Lung (tissue), 12 donors: ENCODE results near the gene OR9A4. TPM values are rescaled to one million over a fixed set of nuclear protein-coding genes. Genes with fewer than 3 reads are reported as not detected.
"Not testable (repeated sequence)": the region's sequence is repeated elsewhere in the genome, so short reads cannot be mapped to it uniquely, and the experiment has no call there.

Experiments
- ATAC-seq: fragments of 200-7000 bp; cut with Tn5 transposase; one replicate; pipeline ENCODE4 v1.9.1; 2020; ENCODE audit warnings: moderate number of reproducible peaks; ENCODE audit not compliant: insufficient read depth, low FRiP score
- DNase-seq, 3 donors: peaks; one replicate each; pipeline ENCODE4 v3.0.0-alpha.2; 2013 to 2017
- H3K27ac ChIP-seq, 2 donors: one replicate each; pipeline ENCODE4 v1.5.1; 2013; ENCODE audit warnings: mild to moderate bottlenecking in 2 of 2, moderate library complexity in 2 of 2, control low read depth in 1 of 2, inconsistent platforms in 1 of 2, low read depth in 1 of 2, low read length in 1 of 2
- H3K27me3 ChIP-seq, 3 donors: one replicate each; pipeline ENCODE4 v1.5.1; 2013; ENCODE audit warnings: low read length in 2 of 3; ENCODE audit not compliant: control insufficient read depth in 3 of 3, insufficient read depth in 3 of 3
- H3K36me3 ChIP-seq, 4 donors: one replicate each; pipeline ENCODE4 v1.5.1; 2013; ENCODE audit warnings: low read length in 4 of 4, mild to moderate bottlenecking in 1 of 4, moderate library complexity in 1 of 4; ENCODE audit not compliant: control insufficient read depth in 4 of 4, insufficient read depth in 4 of 4
- H3K4me1 ChIP-seq, 5 donors: one replicate each; pipeline ENCODE4 v1.5.1; 2013; ENCODE audit warnings: low read length in 5 of 5, mild to moderate bottlenecking in 2 of 5, moderate library complexity in 1 of 5; ENCODE audit not compliant: control insufficient read depth in 5 of 5, insufficient read depth in 5 of 5
- H3K4me3 ChIP-seq: one replicate; pipeline ENCODE4 v1.5.1; 2013; ENCODE audit warnings: mild to moderate bottlenecking, control low read depth, moderate library complexity
- H3K9ac ChIP-seq, 2 donors: one replicate each; pipeline ENCODE4 v1.5.1; 2013; ENCODE audit warnings: low read length in 2 of 2, control low read depth in 1 of 2; ENCODE audit not compliant: insufficient read depth in 1 of 2
- H3K9me3 ChIP-seq, 4 donors: one replicate each; pipeline ENCODE4 v1.5.1; 2013; ENCODE audit warnings: low read length in 3 of 4, mild to moderate bottlenecking in 1 of 4, moderate library complexity in 1 of 4; ENCODE audit not compliant: control insufficient read depth in 4 of 4, insufficient read depth in 3 of 4
- WGBS, 2 donors: extraction: QIAGEN DNeasy Blood & Tissue Kit; methylation state at CpG; one replicate each; pipeline ENCODE4 v1.1.7; 2013; 5-methylcytosine and 5-hydroxymethylcytosine counted together
- polyA plus RNA-seq, 2 donors: library from polyadenylated mRNA; stranded (reverse); fragments of 200-250 nt; gene quantifications; one replicate each; pipeline ENCODE4 v1.2.1, GENCODE V29; 2013
- total RNA-seq, 2 donors: library from RNA; depleted of rRNA in 1 of 2; stranded (reverse); fragments of >200 nt in 1 of 2; gene quantifications; one replicate each; pipeline ENCODE4 v1.2.1, GENCODE V29; 2014 to 2021
- TF ChIP-seq, protein P1 (sequence below): IDR thresholded peaks from 2 replicates; pipeline ENCODE4 v1.5.1; 2012; ENCODE audit warnings: mild to moderate bottlenecking; ENCODE audit errors: control extremely low read depth, extremely low read depth
- donor health status: control.
- donor health status: control.
- donor health status: Bipolar disorder and iron deficiency.
- donor health status: healthy.
- donor health status: DM: yes; HTN: yes; CAD: no.

Gene OR9A4
- total and polyA plus RNA-seq, 4 donors = 0.20 TPM; not detected in 3

DNA sequence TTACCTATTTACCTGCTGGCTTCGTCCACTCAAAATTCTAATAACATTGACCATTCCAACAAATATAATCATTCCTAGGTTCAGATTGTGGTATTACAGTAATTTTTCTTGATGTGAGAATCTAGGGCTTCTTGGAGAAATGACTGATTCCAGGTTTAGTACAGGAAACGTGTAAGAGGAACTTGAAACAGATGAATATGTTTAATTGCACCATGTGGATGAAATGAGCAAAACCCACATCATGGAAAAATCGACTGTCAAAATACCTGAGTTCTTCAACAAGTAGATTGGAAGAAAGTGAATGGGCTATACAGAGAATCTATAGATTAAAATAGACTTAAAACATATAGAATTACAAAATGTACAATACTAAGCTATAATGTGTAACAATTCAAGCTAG lies 24.9 kb upstream of the OR9A4 start:
- Histone ChIP-seq H3K9me3 (no peaks in the 10 kb centered on the region), H3K9ac (no peak overlapping the region), H3K27me3 (no peaks in the 10 kb centered on the region), H3K4me3 (no peak overlapping the region), H3K4me1 (no peaks in the 10 kb centered on the region), H3K36me3 (no peaks in the 10 kb centered on the region), H3K27ac (no peak overlapping the region)
- WGBS, 2 donors = 55 to 66% methylated on average over 3 of the region's 3 CpGs
- DNase-seq (no peak), ATAC-seq (no peak)
- TF ChIP-seq, protein P1, sequence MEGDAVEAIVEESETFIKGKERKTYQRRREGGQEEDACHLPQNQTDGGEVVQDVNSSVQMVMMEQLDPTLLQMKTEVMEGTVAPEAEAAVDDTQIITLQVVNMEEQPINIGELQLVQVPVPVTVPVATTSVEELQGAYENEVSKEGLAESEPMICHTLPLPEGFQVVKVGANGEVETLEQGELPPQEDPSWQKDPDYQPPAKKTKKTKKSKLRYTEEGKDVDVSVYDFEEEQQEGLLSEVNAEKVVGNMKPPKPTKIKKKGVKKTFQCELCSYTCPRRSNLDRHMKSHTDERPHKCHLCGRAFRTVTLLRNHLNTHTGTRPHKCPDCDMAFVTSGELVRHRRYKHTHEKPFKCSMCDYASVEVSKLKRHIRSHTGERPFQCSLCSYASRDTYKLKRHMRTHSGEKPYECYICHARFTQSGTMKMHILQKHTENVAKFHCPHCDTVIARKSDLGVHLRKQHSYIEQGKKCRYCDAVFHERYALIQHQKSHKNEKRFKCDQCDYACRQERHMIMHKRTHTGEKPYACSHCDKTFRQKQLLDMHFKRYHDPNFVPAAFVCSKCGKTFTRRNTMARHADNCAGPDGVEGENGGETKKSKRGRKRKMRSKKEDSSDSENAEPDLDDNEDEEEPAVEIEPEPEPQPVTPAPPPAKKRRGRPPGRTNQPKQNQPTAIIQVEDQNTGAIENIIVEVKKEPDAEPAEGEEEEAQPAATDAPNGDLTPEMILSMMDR = no peak

DNA sequence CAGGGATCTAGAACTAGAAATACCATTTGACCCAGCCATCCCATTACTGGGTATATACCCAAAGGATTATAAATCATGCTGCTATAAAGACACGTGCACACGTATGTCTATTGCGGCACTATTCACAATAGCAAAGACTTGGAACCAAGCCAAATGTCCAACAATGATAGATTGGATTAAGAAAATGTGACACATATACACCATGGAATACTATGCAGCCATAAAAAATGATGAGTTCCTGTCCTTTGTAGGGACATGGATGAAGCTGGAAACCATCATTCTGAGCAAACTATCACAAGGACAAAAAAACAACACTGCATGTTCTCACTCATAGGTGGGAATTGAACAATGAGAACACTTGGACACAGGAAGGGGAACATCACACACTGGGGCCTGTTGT lies 16.8 kb upstream of the OR9A4 start:
- H3K36me3 ChIP-seq, H3K27ac ChIP-seq, DNase-seq, H3K4me1 ChIP-seq, H3K27me3 ChIP-seq, H3K4me3 ChIP-seq, ATAC-seq, H3K9me3 ChIP-seq, H3K9ac ChIP-seq: not testable (repeated sequence)
- 89% methylated on average over 3 of the region's 3 CpGs; no CpG with 5 or more reads in 1 of the 2 donors for WGBS, 2 donors

DNA sequence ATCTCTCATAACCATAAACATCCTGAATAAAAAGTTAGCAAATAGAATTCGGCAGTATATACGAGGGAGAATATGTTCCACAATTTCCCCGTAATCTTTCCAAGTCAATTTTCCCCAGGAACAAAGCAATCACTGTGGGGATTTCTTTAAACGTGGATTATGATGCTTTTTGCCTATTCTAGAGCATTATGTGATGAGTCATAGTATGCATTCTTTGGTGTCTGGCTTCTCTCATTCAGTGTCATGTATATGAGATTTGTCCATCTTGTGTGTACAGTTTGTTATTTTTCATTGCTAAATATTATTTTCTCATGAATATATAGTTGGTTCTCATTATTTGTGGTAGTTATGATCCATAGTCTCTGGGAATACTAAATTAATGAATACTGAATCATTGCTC lies 9.9 kb upstream of the OR9A4 start:
- Histone ChIP-seq H3K36me3 (no peaks in the 10 kb centered on the region), H3K27ac (no peak overlapping the region), H3K4me3 (no peak overlapping the region), H3K9ac (no peak overlapping the region), H3K4me1 (no peaks in the 10 kb centered on the region), H3K27me3 (no peaks in the 10 kb centered on the region), H3K9me3 (no peaks in the 10 kb centered on the region)
- no peak for DNase-seq
- no peak for ATAC-seq
- WGBS, 2 donors = 84 to 93% methylated on average over 4 of the region's 4 CpGs
- TF ChIP-seq, protein P1 = no peak

DNA sequence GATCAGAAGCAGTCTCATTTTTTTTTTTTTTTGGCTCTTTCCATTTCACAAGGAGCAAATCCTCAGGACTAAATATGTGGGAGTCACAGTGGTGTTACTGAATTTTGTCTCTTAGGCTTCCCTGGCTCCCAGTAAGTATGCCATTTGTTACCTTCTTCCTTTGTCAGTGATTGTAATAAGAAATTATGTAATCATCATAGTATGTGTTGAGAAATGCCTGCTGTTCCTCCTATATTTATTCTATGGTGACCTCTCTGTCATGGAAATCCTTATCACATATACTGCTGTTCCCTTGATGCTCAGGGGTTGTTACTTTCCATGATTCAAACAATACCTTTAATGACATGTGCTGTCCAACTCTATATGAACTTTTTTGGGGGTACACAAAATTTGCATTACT lies 4.8 kb upstream of the OR9A4 start:
- H3K27me3 ChIP-seq = no peaks in the 10 kb centered on the region
- H3K9me3 ChIP-seq = peaks cover 0 to under 1% (median 0%) of the 10 kb centered on the region in 4 donors
- DNase-seq (no peak), ATAC-seq (no peak)
- H3K36me3 ChIP-seq = no peaks in the 10 kb centered on the region
- no peak overlapping the region for H3K9ac ChIP-seq
- TF ChIP-seq, protein P1 = no peak
- H3K4me1 ChIP-seq = no peaks in the 10 kb centered on the region
- no peak overlapping the region for H3K27ac ChIP-seq
- no peak overlapping the region for H3K4me3 ChIP-seq
